Lung (tissue), 12 donors: ENCODE data around the gene TSPEAR. TPM values are rescaled to one million over a fixed set of nuclear protein-coding genes. Genes with fewer than 3 reads are reported as not detected.
A peak's percentile ranks its signal among the peaks of the same experiment; 100 is the strongest.

Experiments used
- ATAC-seq: fragments of 200-7000 bp; cut with Tn5 transposase; one replicate; pipeline ENCODE4 v1.9.1; 2020; ENCODE audit warnings: moderate number of reproducible peaks; ENCODE audit not compliant: insufficient read depth, low FRiP score
- DNase-seq, 3 donors: peaks; one replicate each; pipeline ENCODE4 v3.0.0-alpha.2; 2013 to 2017
- H3K27ac ChIP-seq, 2 donors: one replicate each; pipeline ENCODE4 v1.5.1; 2013; ENCODE audit warnings: mild to moderate bottlenecking in 2 of 2, moderate library complexity in 2 of 2, control low read depth in 1 of 2, inconsistent platforms in 1 of 2, low read depth in 1 of 2, low read length in 1 of 2
- H3K27me3 ChIP-seq, 3 donors: one replicate each; pipeline ENCODE4 v1.5.1; 2013; ENCODE audit warnings: low read length in 2 of 3; ENCODE audit not compliant: control insufficient read depth in 3 of 3, insufficient read depth in 3 of 3
- H3K36me3 ChIP-seq, 4 donors: one replicate each; pipeline ENCODE4 v1.5.1; 2013; ENCODE audit warnings: low read length in 4 of 4, mild to moderate bottlenecking in 1 of 4, moderate library complexity in 1 of 4; ENCODE audit not compliant: control insufficient read depth in 4 of 4, insufficient read depth in 4 of 4
- H3K4me1 ChIP-seq, 5 donors: one replicate each; pipeline ENCODE4 v1.5.1; 2013; ENCODE audit warnings: low read length in 5 of 5, mild to moderate bottlenecking in 2 of 5, moderate library complexity in 1 of 5; ENCODE audit not compliant: control insufficient read depth in 5 of 5, insufficient read depth in 5 of 5
- H3K4me3 ChIP-seq: one replicate; pipeline ENCODE4 v1.5.1; 2013; ENCODE audit warnings: mild to moderate bottlenecking, control low read depth, moderate library complexity
- H3K9ac ChIP-seq, 2 donors: one replicate each; pipeline ENCODE4 v1.5.1; 2013; ENCODE audit warnings: low read length in 2 of 2, control low read depth in 1 of 2; ENCODE audit not compliant: insufficient read depth in 1 of 2
- H3K9me3 ChIP-seq, 4 donors: one replicate each; pipeline ENCODE4 v1.5.1; 2013; ENCODE audit warnings: low read length in 3 of 4, mild to moderate bottlenecking in 1 of 4, moderate library complexity in 1 of 4; ENCODE audit not compliant: control insufficient read depth in 4 of 4, insufficient read depth in 3 of 4
- CTCF ChIP-seq: IDR thresholded peaks from 2 replicates; pipeline ENCODE4 v1.5.1; 2012; ENCODE audit warnings: mild to moderate bottlenecking; ENCODE audit errors: control extremely low read depth, extremely low read depth
- WGBS, 2 donors: extraction: QIAGEN DNeasy Blood & Tissue Kit; methylation state at CpG; one replicate each; pipeline ENCODE4 v1.1.7; 2013; 5-methylcytosine and 5-hydroxymethylcytosine counted together
- polyA plus RNA-seq, 2 donors: library from polyadenylated mRNA; stranded (reverse); fragments of 200-250 nt; gene quantifications; one replicate each; pipeline ENCODE4 v1.2.1, GENCODE V29; 2013
- total RNA-seq, 2 donors: library from RNA; depleted of rRNA in 1 of 2; stranded (reverse); fragments of >200 nt in 1 of 2; gene quantifications; one replicate each; pipeline ENCODE4 v1.2.1, GENCODE V29; 2014 to 2021
- donor health status: control.
- donor health status: control.
- donor health status: Bipolar disorder and iron deficiency.
- donor health status: healthy.
- donor health status: DM: yes; HTN: yes; CAD: no.

The TSPEAR gene
- total and polyA plus RNA-seq, 4 donors = 0.02 to 2.1 (median 0.27) TPM

- H3K9ac ChIP-seq = no peak overlapping the region
- no peak for TF ChIP-seq CTCF
- DNase-seq = no peak
- no peak for ATAC-seq
- H3K4me3 ChIP-seq = no peak overlapping the region
- H3K27me3 ChIP-seq = no peaks in the 10 kb centered on the region
- peaks cover 0 to 10% (median 2%) of the 10 kb centered on the region in 4 donors for H3K9me3 ChIP-seq
- H3K4me1 ChIP-seq = peaks cover 0 to 1% (median 0%) of the 10 kb centered on the region in 5 donors
- WGBS, 2 donors = 79 to 86% methylated on average over 17 of the region's 17 CpGs
- H3K27ac ChIP-seq = no peak overlapping the region
- H3K36me3 ChIP-seq = no peaks in the 10 kb centered on the region
Measured at GRCh38 chr21:44653656-44654575, 57.5 kb downstream of the TSPEAR start.

DNA sequence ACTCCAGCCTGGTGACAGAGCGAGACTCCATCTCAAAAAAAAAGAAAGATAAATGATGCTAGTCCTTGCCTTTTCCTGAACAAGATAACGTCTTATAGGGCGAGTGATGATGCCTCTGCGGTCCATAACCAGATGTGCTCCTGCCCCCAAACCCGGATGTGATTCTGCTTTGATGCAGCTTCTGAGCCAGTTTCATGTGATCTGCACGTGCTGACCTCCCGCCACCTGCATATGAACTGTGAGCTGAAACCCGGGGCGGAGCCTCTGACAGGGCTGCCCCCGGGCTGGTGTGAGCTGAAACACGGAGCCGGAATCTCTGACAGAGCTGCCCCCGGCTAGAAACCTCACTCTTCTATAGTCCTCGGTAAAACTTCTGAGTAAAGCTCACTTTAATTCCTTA lies 58.2 kb downstream of the TSPEAR start:
- H3K9me3 ChIP-seq = peaks cover 0 to 10% (median 2%) of the 10 kb centered on the region in 4 donors
- H3K27ac ChIP-seq = no peak overlapping the region
- H3K4me3 ChIP-seq = no peak overlapping the region
- WGBS, 2 donors = 63 to 68% methylated on average over 14 of the region's 14 CpGs
- peaks cover 0 to 1% (median 0%) of the 10 kb centered on the region in 5 donors for H3K4me1 ChIP-seq
- no peak overlapping the region for H3K9ac ChIP-seq
- no peak for TF ChIP-seq CTCF
- DNase-seq (peak in 2 of 3 donors; percentile 9 to 10), ATAC-seq (no peak)
- H3K27me3 ChIP-seq = no peaks in the 10 kb centered on the region
- H3K36me3 ChIP-seq = no peaks in the 10 kb centered on the region

DNA sequence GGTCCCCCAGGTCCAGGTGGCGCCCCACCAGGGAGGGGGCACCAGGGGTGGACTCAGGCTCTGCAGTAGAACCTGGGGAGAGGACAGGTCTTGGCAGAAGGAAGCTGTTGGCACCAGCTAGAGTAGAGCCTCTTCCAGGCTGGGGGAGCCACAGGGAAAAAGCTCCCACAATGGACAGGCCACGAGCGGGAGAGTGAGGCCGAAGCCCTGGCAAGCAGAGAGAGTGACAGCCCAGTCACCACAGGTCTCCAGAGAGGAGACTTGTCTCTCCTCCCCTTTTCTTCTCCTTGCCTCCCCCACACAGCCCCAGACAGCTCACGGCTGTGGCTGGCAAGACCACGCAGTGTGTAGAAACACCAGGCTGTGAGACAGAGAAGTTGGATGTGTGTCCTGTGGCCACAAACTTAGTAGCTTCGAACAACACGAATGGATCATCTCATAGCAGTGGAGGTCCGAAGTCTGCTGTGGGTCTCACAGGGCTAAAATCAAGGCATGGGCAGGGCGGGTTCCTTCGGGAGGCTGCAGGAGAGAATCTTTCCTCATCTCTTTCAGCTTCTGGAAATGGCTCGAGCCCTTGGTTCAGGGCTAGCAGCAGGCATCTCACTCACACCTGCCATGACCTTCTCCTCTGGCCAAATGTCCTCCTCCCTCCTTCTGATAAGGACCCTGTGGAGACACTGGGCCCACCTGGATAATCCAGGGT lies 60.2 kb downstream of the TSPEAR start:
- no peak for TF ChIP-seq CTCF
- Histone ChIP-seq H3K9ac (no peak overlapping the region), H3K4me1 (no peaks in the 10 kb centered on the region), H3K36me3 (no peaks in the 10 kb centered on the region), H3K27me3 (no peaks in the 10 kb centered on the region), H3K9me3 (peaks cover 0 to 3% (median 1%) of the 10 kb centered on the region in 4 donors), H3K4me3 (no peak overlapping the region), H3K27ac (no peak overlapping the region)
- WGBS, 2 donors = 87 to 93% methylated on average over 12 of the region's 12 CpGs
- ATAC-seq (no peak), DNase-seq (no peak)
